Measurements from ENCODE around the gene TULP1. TPM values are rescaled to one million over a fixed set of nuclear protein-coding genes. Genes with fewer than 3 reads are reported as not detected.
"Not testable (repeated sequence)": the region's sequence is repeated elsewhere in the genome, so short reads cannot be mapped to it uniquely, and the experiment has no call there.

Gene TULP1
- total RNA-seq, 4 donors from 2014 or later: not detected

- in situ Hi-C loops (cut with MboI; ENCODE audit: low sequenced_read_pairs in 4 of 4) (no loop called here), intact Hi-C loops (cut with DNase I; ENCODE audit: low total_unique reads) (no loop called here)
- TF ChIP-seq CTCF (IDR thresholded peaks at IDR 0.05 in 4 of 5, conservative IDR thresholded peaks at IDR 0.05 in 1 of 5): no peak
- TF ChIP-seq POLR2A (IDR thresholded peaks at IDR 0.05): no peak
- Histone ChIP-seq H3K36me3 (no peaks in the 10 kb centered on the region), H3K27ac (no peak overlapping the region), H3K4me3 (no peak overlapping the region), H3K9me3 (no peaks in the 10 kb centered on the region), H3K27me3 (no peaks in the 10 kb centered on the region), H3K4me1 (no peaks in the 10 kb centered on the region)
- DNase-seq: no peak
- no peak for ATAC-seq
Measured at GRCh38 chr6:35518566-35519312, 6.0 kb upstream of the TULP1 start.

- ATAC-seq; H3K9me3 ChIP-seq; H3K27ac ChIP-seq; H3K27me3 ChIP-seq; intact Hi-C loops (cut with DNase I; ENCODE audit: low total_unique reads); DNase-seq; in situ Hi-C loops (cut with MboI; ENCODE audit: low sequenced_read_pairs in 4 of 4); H3K36me3 ChIP-seq; H3K4me3 ChIP-seq; H3K4me1 ChIP-seq: not testable (repeated sequence)
Measured at GRCh38 chr6:35517978-35518377, 5.3 kb upstream of the TULP1 start.

GRCh38 chr6:35516712-35517111 lies 4.0 kb upstream of the TULP1 start:
- DNase-seq: no peak
- H3K27ac ChIP-seq: no peak overlapping the region
- TF ChIP-seq POLR2A (IDR thresholded peaks at IDR 0.05) (no peak), CTCF (IDR thresholded peaks at IDR 0.05 in 4 of 5, conservative IDR thresholded peaks at IDR 0.05 in 1 of 5) (no peak)
- peaks cover 0 to 6% (median 5%) of the 10 kb centered on the region in 3 donors for H3K27me3 ChIP-seq
- intact Hi-C loops (cut with DNase I; ENCODE audit: low total_unique reads): loop anchor here (1.0 kb wide), 1 partner anchor 13 kb away; no protein-coding TSS in a partner anchor
- peaks cover 0 to 4% of the 10 kb centered on the region in 2 donors for H3K4me1 ChIP-seq
- no peaks in the 10 kb centered on the region for H3K36me3 ChIP-seq
- H3K9me3 ChIP-seq: no peaks in the 10 kb centered on the region
- in situ Hi-C loops (cut with MboI; ENCODE audit: low sequenced_read_pairs in 4 of 4): no loop called here
- no peak for ATAC-seq
- H3K4me3 ChIP-seq: no peak overlapping the region

- ATAC-seq; H3K36me3 ChIP-seq; H3K4me3 ChIP-seq; H3K27ac ChIP-seq; H3K4me1 ChIP-seq; DNase-seq; H3K9me3 ChIP-seq; in situ Hi-C loops (cut with MboI; ENCODE audit: low sequenced_read_pairs in 4 of 4): not testable (repeated sequence)
- peaks cover 6 to 11% (median 10%) of the 10 kb centered on the region in 3 donors for H3K27me3 ChIP-seq
- intact Hi-C loops (cut with DNase I; ENCODE audit: low total_unique reads): loop anchor here (1.0 kb wide), 1 partner anchor 13 kb away; no protein-coding TSS in a partner anchor
Measured at GRCh38 chr6:35515939-35516338, 3.2 kb upstream of the TULP1 start.

GRCh38 chr6:35514587-35514986 lies 1.9 kb upstream of the TULP1 start:
- intact Hi-C loops (cut with DNase I; ENCODE audit: low total_unique reads) (no loop called here), in situ Hi-C loops (cut with MboI; ENCODE audit: low sequenced_read_pairs in 4 of 4) (no loop called here)
- Histone ChIP-seq H3K4me1 (peaks cover 0 to 7% of the 10 kb centered on the region in 2 donors), H3K27ac (no peak overlapping the region), H3K4me3 (no peak overlapping the region), H3K27me3 (peaks cover 6 to 11% (median 10%) of the 10 kb centered on the region in 3 donors), H3K9me3 (no peaks in the 10 kb centered on the region), H3K36me3 (no peaks in the 10 kb centered on the region)
- ATAC-seq (no peak), DNase-seq (no peak)
- no peak for TF ChIP-seq POLR2A (IDR thresholded peaks at IDR 0.05)
- TF ChIP-seq CTCF (IDR thresholded peaks at IDR 0.05 in 4 of 5, conservative IDR thresholded peaks at IDR 0.05 in 1 of 5): no peak

Measured in gastrocnemius medialis (tissue), 4 donors.